Caco-2 (cell line): ENCODE results near the gene BCL2. TPM values are rescaled to one million over a fixed set of nuclear protein-coding genes. Genes with fewer than 3 reads are reported as not detected.

Experiments
- BruUV-seq: library from RNA; stranded (reverse); fragments of 400-500 nt; replicated peaks from 2 replicates; lab custom pipeline; 2021; lab: Mats Ljungman, UMichigan
- CTCF ChIA-PET: fragments of 300-600 bp; sonication (Branson Sonifier 250); formaldehyde crosslinking; loops from one replicate; lab custom pipeline; 2022; ENCODE audit warnings: antibody characterized with exemption; lab: Charles Lee
- POLR2A ChIA-PET: fragments of 300-600 bp; sonication (Branson Sonifier 250); formaldehyde crosslinking; loops from one replicate; lab custom pipeline; 2022; ENCODE audit warnings: antibody characterized with exemption; lab: Charles Lee
- DNase-seq, 2 experiments: peaks; one replicate each; pipeline versions ENCODE4 v3.0.0 to v3.0.0-alpha.2; 2020 to 2022
- H3K27me3 ChIP-seq: replicated peaks from 2 replicates; pipeline ENCODE4 v1.6.0; 2011; ENCODE audit warnings: low read length; ENCODE audit not compliant: control insufficient read depth, insufficient read depth
- H3K36me3 ChIP-seq: 2 replicates; pipeline ENCODE4 v1.5.1; 2011; ENCODE audit warnings: low read length; ENCODE audit not compliant: control insufficient read depth, insufficient read depth
- H3K4me1 ChIP-seq: fragments of 250-450 bp; sonication (Bioruptor Pico); 2 replicates; pipeline ENCODE4 v1.5.1; 2020; ENCODE audit warnings: mild to moderate bottlenecking
- H3K4me3 ChIP-seq: 2 replicates; pipeline ENCODE4 v1.5.1; 2011; ENCODE audit warnings: low read depth, mild to moderate bottlenecking, control low read depth, low read length
- H3K9me3 ChIP-seq: fragments of 250-450 bp; sonication (Bioruptor Pico); 2 replicates; pipeline ENCODE4 v1.5.1; 2020; ENCODE audit warnings: mild to moderate bottlenecking, moderate library complexity
- H3K27ac Mint-ChIP-seq: one replicate; pipeline ENCODE4 v1.8.0; 2022; ENCODE audit warnings: mixed read lengths; ENCODE audit not compliant: unreplicated experiment
- H3K27me3 Mint-ChIP-seq: one replicate; pipeline ENCODE4 v1.8.0; 2022; ENCODE audit warnings: mixed read lengths; ENCODE audit not compliant: insufficient read depth, unreplicated experiment
- H3K36me3 Mint-ChIP-seq: one replicate; pipeline ENCODE4 v1.8.0; 2022; ENCODE audit warnings: mild to moderate bottlenecking, mixed read lengths; ENCODE audit not compliant: insufficient read depth, unreplicated experiment
- H3K4me1 Mint-ChIP-seq: one replicate; pipeline ENCODE4 v1.8.0; 2022; ENCODE audit warnings: low read depth, mixed read lengths; ENCODE audit not compliant: unreplicated experiment
- H3K4me3 Mint-ChIP-seq: one replicate; pipeline ENCODE4 v1.8.0; 2022; ENCODE audit warnings: mild to moderate bottlenecking, moderate library complexity, mixed read lengths; ENCODE audit not compliant: unreplicated experiment
- H3K9me3 Mint-ChIP-seq: one replicate; pipeline ENCODE4 v1.8.0; 2022; ENCODE audit warnings: mixed read lengths; ENCODE audit not compliant: unreplicated experiment
- intact Hi-C: fragments of 100-400 bp; cut with micrococcal nuclease; formaldehyde crosslinking; loops from one replicate; pipeline ENCODE4 v1.10.0; 2022; ENCODE audit not compliant: unreplicated experiment
- total RNA-seq: library from RNA; stranded (reverse); gene quantifications from 2 replicates; pipeline ENCODE4 v1.2.3, GENCODE V29; 2022
- TF ChIP-seq, protein P1 (sequence below), 2 experiments: fragments of 200-600 bp in 1 of 2; IDR thresholded peaks; 1 replicate in 1 of 2; 2 replicates in 1 of 2; pipeline versions ENCODE4 v1.5.1 to v1.8.0; 2011 to 2022; ENCODE audit warnings: antibody characterized with exemption in 1 of 2, control low read depth in 1 of 2, inconsistent platforms in 1 of 2, low read depth in 1 of 2, low read length in 1 of 2, mild to moderate bottlenecking in 1 of 2, moderate library complexity in 1 of 2; ENCODE audit not compliant: insufficient read depth in 1 of 2, severe bottlenecking in 1 of 2, unreplicated experiment in 1 of 2

Gene BCL2
- total RNA-seq, 1 experiment from 2014 or later: 6.5 TPM

DNA sequence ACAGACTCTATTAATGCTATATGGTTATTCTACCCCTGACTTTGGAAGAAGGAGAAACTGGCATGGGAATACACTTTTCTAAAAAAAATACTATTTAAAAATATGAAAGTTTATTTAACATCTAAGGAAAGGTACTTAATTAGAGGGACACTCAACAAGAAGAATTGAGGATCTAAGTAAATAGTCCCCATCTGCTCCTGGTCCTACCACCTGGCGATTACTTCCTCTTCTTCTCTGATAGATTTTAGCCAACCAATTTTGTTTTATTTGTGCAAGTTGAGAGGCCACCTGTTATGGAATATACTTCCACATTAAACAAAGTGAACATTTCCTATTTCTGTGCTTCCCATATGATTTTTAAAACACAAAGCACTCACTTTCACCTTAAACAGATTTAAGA lies 111.7 kb downstream of the BCL2 start:
- H3K27ac Mint-ChIP-seq: no peak overlapping the region
- Histone ChIP-seq H3K9me3 (no peaks in the 10 kb centered on the region), H3K36me3 (no peaks in the 10 kb centered on the region), H3K4me3 (no peak overlapping the region), H3K4me1 (no peaks in the 10 kb centered on the region), H3K27me3 (no peaks in the 10 kb centered on the region)
- intact Hi-C loops: no loop called here
- no peaks in the 10 kb centered on the region for H3K36me3 Mint-ChIP-seq
- H3K27me3 Mint-ChIP-seq: no peaks in the 10 kb centered on the region
- CTCF ChIA-PET: no interaction called here
- no peaks in the 10 kb centered on the region for H3K9me3 Mint-ChIP-seq
- BruUV-seq: no TSS peak
- DNase-seq: no peak
- POLR2A ChIA-PET: no interaction called here
- no peak overlapping the region for H3K4me3 Mint-ChIP-seq
- no peaks in the 10 kb centered on the region for H3K4me1 Mint-ChIP-seq
- TF ChIP-seq, protein P1, sequence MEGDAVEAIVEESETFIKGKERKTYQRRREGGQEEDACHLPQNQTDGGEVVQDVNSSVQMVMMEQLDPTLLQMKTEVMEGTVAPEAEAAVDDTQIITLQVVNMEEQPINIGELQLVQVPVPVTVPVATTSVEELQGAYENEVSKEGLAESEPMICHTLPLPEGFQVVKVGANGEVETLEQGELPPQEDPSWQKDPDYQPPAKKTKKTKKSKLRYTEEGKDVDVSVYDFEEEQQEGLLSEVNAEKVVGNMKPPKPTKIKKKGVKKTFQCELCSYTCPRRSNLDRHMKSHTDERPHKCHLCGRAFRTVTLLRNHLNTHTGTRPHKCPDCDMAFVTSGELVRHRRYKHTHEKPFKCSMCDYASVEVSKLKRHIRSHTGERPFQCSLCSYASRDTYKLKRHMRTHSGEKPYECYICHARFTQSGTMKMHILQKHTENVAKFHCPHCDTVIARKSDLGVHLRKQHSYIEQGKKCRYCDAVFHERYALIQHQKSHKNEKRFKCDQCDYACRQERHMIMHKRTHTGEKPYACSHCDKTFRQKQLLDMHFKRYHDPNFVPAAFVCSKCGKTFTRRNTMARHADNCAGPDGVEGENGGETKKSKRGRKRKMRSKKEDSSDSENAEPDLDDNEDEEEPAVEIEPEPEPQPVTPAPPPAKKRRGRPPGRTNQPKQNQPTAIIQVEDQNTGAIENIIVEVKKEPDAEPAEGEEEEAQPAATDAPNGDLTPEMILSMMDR (IDR thresholded peaks at IDR 0.05; ENCODE audit: insufficient read depth in 1 of 2, low read depth in 1 of 2, low read length in 1 of 2, severe bottlenecking in 1 of 2, unreplicated experiment in 1 of 2): no peak

DNA sequence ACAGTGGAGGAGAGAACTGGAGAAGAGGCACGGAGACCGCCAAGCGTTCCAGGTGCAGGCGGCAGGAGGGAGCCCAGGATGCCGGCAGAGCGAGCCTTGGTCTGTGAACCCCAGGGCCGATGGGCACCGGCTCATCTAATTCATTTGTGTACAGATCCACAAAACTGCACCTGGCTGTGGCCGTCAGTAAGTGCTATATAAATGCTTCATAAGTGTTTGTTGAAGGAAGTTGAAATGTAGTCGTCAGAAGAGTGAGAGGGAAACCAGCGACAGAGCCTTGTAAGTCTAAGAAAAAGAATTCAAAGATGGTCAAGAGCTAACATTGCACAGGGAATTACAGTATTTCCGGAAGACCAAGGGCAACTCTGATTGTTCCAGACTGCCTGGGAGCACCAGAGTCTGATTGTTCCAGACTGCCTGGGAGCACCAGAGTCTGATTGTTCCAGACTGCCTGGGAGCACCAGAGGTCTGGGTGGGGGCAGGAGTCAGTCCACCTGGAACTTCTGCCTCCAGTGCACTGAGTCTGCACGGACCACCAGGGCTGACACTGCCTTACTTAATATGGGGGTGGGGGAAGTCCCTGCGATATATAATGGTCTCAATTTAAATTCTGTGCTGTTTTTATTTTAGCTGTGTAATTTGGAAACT lies 112.3 kb downstream of the BCL2 start:
- Mint-ChIP-seq H3K36me3 (no peaks in the 10 kb centered on the region), H3K4me3 (no peak overlapping the region), H3K27ac (no peak overlapping the region), H3K27me3 (no peaks in the 10 kb centered on the region), H3K4me1 (no peaks in the 10 kb centered on the region), H3K9me3 (no peaks in the 10 kb centered on the region)
- no peak for DNase-seq
- no peaks in the 10 kb centered on the region for H3K4me1 ChIP-seq
- TF ChIP-seq, protein P1 (IDR thresholded peaks at IDR 0.05; ENCODE audit: insufficient read depth in 1 of 2, low read depth in 1 of 2, low read length in 1 of 2, severe bottlenecking in 1 of 2, unreplicated experiment in 1 of 2): no peak
- CTCF ChIA-PET: no interaction called here
- H3K9me3 ChIP-seq: no peaks in the 10 kb centered on the region
- H3K36me3 ChIP-seq: no peaks in the 10 kb centered on the region
- no TSS peak for BruUV-seq
- intact Hi-C loops: no loop called here
- POLR2A ChIA-PET: no interaction called here
- H3K4me3 ChIP-seq: no peak overlapping the region
- no peaks in the 10 kb centered on the region for H3K27me3 ChIP-seq

DNA sequence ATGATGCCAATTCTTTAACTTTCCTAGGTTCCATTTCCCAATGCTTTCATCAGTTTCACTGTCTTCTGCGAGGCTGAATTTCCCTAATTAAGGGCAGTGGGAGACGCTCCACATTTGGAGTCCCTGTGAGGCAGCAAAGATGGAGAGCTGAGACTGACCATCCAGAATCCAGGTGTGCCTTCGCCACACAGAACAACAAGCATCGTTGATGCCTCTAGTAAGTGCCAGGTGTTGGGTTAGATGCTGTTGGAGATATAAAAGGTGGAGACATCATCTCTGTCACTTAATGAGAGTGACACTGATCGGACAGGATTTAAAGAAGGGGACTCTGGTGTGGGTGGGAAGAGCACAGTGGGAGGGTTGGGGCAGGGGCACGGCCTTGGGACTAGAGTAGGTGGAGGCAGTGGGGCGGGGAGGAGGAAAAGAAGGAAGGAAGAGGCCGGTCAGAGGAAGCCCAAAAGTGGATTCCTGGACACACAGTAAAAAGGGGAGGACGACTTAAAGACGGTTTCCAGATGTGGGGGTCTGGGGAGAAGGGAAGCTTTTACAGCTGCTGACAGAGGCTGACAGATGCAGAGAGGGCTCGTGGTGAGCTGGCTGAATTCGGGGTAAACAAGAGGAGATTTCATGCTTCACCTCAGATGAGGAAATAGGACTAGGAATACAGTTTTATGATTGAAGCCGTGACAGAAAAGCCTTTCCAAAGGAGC lies 113.0 kb downstream of the BCL2 start:
- Mint-ChIP-seq H3K9me3 (no peaks in the 10 kb centered on the region), H3K27me3 (no peaks in the 10 kb centered on the region), H3K4me1 (no peaks in the 10 kb centered on the region), H3K36me3 (no peaks in the 10 kb centered on the region), H3K27ac (no peak overlapping the region), H3K4me3 (no peak overlapping the region)
- Histone ChIP-seq H3K4me3 (no peak overlapping the region), H3K4me1 (no peaks in the 10 kb centered on the region), H3K9me3 (no peaks in the 10 kb centered on the region), H3K27me3 (no peaks in the 10 kb centered on the region), H3K36me3 (no peaks in the 10 kb centered on the region)
- ChIA-PET CTCF (no interaction called here), POLR2A (no interaction called here)
- DNase-seq: no peak
- TF ChIP-seq, protein P1 (IDR thresholded peaks at IDR 0.05; ENCODE audit: insufficient read depth in 1 of 2, low read depth in 1 of 2, low read length in 1 of 2, severe bottlenecking in 1 of 2, unreplicated experiment in 1 of 2): no peak
- intact Hi-C loops: no loop called here
- no TSS peak for BruUV-seq
